Measurements from ENCODE around the gene LRBA.

LRBA gene

DNA sequence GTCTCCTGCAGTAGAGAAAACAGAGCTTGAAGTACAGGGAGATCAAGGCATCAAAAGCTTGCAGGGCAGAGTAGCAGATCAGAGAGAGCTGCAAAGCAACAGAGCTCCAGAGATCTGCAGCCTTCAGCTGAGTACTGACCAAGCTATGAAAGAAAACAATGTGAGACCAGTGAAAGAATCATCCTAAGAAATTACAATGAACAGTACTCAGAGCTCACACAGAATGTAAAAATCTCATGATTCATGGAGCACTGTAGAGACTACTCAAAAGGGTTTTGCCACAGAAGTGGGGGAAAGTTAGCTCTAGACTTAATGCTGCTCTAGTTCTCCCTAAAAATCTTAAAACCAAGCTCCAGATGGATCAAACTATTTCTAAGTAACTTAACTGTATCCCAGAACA lies 513.1 kb downstream of the LRBA start:
- TF ChIP-seq, protein P1, sequence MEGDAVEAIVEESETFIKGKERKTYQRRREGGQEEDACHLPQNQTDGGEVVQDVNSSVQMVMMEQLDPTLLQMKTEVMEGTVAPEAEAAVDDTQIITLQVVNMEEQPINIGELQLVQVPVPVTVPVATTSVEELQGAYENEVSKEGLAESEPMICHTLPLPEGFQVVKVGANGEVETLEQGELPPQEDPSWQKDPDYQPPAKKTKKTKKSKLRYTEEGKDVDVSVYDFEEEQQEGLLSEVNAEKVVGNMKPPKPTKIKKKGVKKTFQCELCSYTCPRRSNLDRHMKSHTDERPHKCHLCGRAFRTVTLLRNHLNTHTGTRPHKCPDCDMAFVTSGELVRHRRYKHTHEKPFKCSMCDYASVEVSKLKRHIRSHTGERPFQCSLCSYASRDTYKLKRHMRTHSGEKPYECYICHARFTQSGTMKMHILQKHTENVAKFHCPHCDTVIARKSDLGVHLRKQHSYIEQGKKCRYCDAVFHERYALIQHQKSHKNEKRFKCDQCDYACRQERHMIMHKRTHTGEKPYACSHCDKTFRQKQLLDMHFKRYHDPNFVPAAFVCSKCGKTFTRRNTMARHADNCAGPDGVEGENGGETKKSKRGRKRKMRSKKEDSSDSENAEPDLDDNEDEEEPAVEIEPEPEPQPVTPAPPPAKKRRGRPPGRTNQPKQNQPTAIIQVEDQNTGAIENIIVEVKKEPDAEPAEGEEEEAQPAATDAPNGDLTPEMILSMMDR (IDR thresholded peaks at IDR 0.05; ENCODE audit: extremely low read depth, insufficient read depth, missing control alignments) = no peak
- in situ Hi-C loops (cut with MboI; ENCODE audit: low pct_unique_long_range_greater_than_20kb, low sequenced_read_pairs, unreplicated experiment) = no loop called here
- DNase-seq (ENCODE audit: low spot score) = no peak

DNA sequence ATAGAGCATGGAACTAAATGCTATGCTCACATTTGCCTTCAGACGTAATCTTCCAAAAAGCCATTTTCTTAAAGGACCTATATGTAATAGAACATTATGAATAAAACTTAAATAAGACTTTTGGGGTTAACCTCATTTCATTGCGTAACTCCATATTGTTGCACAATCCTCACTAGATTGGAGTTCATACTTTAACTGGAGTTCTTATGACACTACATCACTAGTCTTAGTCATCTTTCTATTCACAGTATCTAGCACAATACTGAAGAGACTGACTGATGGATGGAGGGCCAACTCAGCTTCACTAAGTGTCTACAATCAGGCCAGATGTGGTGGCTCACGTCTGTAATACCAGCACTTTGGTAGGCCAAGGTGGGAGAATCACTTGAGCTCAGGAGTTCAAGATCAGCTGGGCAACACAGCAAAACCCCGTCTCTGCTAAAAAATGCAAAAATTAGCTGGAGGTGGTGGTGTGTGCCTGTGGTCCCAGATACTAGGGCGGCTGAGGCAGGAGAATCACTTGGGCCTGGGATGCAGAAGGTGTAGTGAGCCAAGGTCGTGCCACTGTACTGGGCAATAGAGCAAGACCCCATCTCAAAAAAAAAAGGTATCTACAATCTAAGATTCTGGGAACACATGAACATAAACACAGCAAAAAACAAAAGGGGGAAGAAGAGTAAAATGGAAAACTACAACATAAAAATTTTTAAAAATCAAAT lies 513.9 kb downstream of the LRBA start:
- in situ Hi-C loops (cut with MboI; ENCODE audit: low pct_unique_long_range_greater_than_20kb, low sequenced_read_pairs, unreplicated experiment) = no loop called here
- TF ChIP-seq, protein P1 (IDR thresholded peaks at IDR 0.05; ENCODE audit: extremely low read depth, insufficient read depth, missing control alignments) = no peak
- no peak for DNase-seq (ENCODE audit: low spot score)

DNA sequence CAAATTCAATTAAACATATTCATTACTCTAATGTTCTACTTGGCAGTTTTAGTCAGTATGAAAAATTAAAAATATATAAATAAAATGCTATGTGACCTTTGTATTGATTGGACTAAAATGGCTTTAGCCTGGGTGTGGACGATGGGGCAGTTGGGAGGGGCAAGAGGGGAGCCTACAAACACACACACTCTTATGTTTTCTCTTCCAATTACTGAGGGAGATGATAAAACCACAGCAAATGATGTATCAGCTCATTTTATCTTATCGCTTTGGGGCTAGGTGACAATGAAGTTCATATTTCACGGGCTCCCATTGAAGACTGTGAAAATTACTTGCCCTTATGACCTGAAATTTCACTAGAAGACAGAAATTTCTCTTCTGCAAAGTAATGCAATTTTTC lies 517.5 kb downstream of the LRBA start:
- DNase-seq (ENCODE audit: low spot score) = no peak
- in situ Hi-C loops (cut with MboI; ENCODE audit: low pct_unique_long_range_greater_than_20kb, low sequenced_read_pairs, unreplicated experiment) = no loop called here
- TF ChIP-seq, protein P1 (IDR thresholded peaks at IDR 0.05; ENCODE audit: extremely low read depth, insufficient read depth, missing control alignments) = no peak

DNA sequence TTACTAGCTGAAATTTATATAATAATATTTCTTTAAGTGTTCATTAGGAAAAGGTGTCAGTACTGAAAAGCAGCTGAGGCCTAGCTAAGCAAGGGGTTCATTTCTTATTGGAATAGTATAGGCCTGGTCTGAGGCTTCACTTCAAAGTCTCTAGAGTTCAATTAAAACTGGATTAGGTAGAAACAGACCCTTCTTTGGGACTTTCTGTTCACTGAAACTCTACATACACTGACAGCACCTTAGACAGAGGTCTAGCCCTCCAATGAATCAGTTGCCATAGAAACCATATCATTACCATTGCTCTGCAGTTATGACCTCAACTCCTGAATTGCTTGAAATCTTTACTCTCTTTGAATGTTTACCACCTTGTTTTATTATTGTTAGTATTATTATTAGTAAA lies 519.5 kb downstream of the LRBA start:
- TF ChIP-seq, protein P1 (IDR thresholded peaks at IDR 0.05; ENCODE audit: extremely low read depth, insufficient read depth, missing control alignments) = no peak
- DNase-seq (ENCODE audit: low spot score) = no peak
- in situ Hi-C loops (cut with MboI; ENCODE audit: low pct_unique_long_range_greater_than_20kb, low sequenced_read_pairs, unreplicated experiment) = no loop called here

DNA sequence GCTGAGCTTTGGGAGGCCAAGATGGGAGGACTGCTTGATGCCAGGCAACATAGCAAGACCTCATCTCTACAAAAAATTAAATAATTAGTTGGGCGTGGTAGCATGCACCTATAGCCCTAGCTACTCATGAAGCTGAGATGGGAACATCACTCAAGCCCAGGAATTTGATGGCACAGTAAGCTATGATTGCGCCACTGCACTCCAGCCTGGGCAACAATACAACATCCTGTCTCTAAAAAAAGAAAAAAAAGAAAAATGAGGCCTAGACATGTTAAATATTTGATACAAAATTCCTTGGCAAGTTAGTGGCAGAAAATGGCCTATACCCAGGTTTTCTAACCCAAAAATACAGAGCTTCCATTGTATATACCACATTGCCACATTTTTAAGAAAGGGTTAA lies 521.2 kb downstream of the LRBA start:
- in situ Hi-C loops (cut with MboI; ENCODE audit: low pct_unique_long_range_greater_than_20kb, low sequenced_read_pairs, unreplicated experiment) = no loop called here
- TF ChIP-seq, protein P1 (IDR thresholded peaks at IDR 0.05; ENCODE audit: extremely low read depth, insufficient read depth, missing control alignments) = no peak
- no peak for DNase-seq (ENCODE audit: low spot score)

DNA sequence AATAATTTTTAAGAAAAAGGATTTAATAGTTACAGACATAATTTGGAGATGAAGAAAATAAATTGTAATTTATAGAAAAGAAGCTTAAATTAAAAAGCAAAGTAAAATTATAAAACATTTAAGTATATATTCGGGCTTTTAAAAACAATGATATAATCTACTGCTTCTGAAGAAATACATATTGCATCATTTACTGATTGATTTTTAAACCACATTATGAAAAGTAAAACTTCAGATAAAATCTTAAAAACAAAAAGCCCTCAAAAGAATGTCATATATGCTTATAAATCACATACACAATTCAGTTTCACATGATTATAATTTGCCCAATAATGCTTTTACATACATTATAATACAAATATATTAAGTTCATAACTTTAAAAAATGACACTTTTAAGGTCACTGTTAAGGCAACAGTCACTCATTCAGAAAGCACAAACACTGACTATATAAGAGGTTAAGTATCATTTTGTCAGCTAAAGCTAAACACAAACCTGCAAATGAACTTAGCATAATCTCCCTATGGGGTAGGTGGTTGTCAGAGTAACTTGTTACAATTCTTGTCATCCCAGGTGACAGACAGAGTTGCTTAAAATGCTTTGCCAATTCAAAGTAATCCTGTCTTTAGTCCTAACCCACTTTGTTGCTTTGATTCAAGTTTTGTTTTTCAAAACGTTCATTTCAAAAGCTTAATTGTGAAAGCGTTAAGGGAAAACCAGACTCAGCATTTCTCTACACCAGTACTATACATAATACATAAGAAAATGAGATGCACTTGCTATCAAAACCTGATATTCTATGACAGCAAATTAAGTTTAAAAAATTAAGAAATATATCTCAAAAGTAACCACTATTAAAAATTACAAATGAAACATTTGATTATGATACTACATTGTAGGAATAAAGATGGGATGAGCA lies 523.7 kb downstream of the LRBA start:
- DNase-seq (ENCODE audit: low spot score) = no peak
- TF ChIP-seq, protein P1 (IDR thresholded peaks at IDR 0.05; ENCODE audit: extremely low read depth, insufficient read depth, missing control alignments) = no peak
- in situ Hi-C loops (cut with MboI; ENCODE audit: low pct_unique_long_range_greater_than_20kb, low sequenced_read_pairs, unreplicated experiment) = no loop called here

All from GM13977 (cell line).